ENCODE data around the gene CGB7. TPM values are rescaled to one million over a fixed set of nuclear protein-coding genes. Genes with fewer than 3 reads are reported as not detected.

Gene CGB7
- total RNA-seq, 3 donors from 2014 or later, result not detected

GRCh38 chr19:49016067-49016839 is 41.3 kb downstream of the CGB7 start:
- Histone ChIP-seq H3K4me1 (ENCODE audit: low read depth) (peaks cover 12% of the 10 kb centered on the region), H3K36me3 (ENCODE audit: low read depth) (no peaks in the 10 kb centered on the region), H3K9me3 (no peaks in the 10 kb centered on the region), H3K4me3 (no peak overlapping the region)
- ATAC-seq (no peak), DNase-seq (no peak)
- no peak for TF ChIP-seq CTCF (IDR thresholded peaks at IDR 0.05)
- intact Hi-C loops (cut with DNase I, micrococcal nuclease), result no loop called here

GRCh38 chr19:49014870-49015255 is 42.7 kb downstream of the CGB7 start:
- DNase-seq (no peak), ATAC-seq (no peak)
- TF ChIP-seq CTCF (IDR thresholded peaks at IDR 0.05), result no peak
- intact Hi-C loops (cut with DNase I, micrococcal nuclease), result no loop called here
- Histone ChIP-seq H3K36me3 (ENCODE audit: low read depth) (no peaks in the 10 kb centered on the region), H3K9me3 (no peaks in the 10 kb centered on the region), H3K4me3 (no peak overlapping the region), H3K4me1 (ENCODE audit: low read depth) (peaks cover 12% of the 10 kb centered on the region)

- DNase-seq (no peak), ATAC-seq (no peak)
- TF ChIP-seq CTCF (IDR thresholded peaks at IDR 0.05), result no peak
- Histone ChIP-seq H3K4me3 (no peak overlapping the region), H3K36me3 (ENCODE audit: low read depth) (no peaks in the 10 kb centered on the region), H3K9me3 (no peaks in the 10 kb centered on the region), H3K4me1 (ENCODE audit: low read depth) (peaks cover 12% of the 10 kb centered on the region)
- intact Hi-C loops (cut with DNase I, micrococcal nuclease), result no loop called here
Observed at GRCh38 chr19:49014123-49014869, 43.3 kb downstream of the CGB7 start.

- no peak for TF ChIP-seq CTCF (IDR thresholded peaks at IDR 0.05)
- H3K36me3 ChIP-seq (ENCODE audit: low read depth), result peaks cover 6% of the 10 kb centered on the region
- ATAC-seq, result no peak
Observed at GRCh38 chr19:49011194-49011593, 46.4 kb downstream of the CGB7 start.

GRCh38 chr19:49010453-49010852 is 47.1 kb downstream of the CGB7 start:
- peaks cover 6% of the 10 kb centered on the region for H3K36me3 ChIP-seq (ENCODE audit: low read depth)
- no peaks in the 10 kb centered on the region for H3K9me3 ChIP-seq
- no peak for DNase-seq
- no peak for TF ChIP-seq CTCF (IDR thresholded peaks at IDR 0.05)
- H3K4me3 ChIP-seq, result no peak overlapping the region
- no peaks in the 10 kb centered on the region for H3K4me1 ChIP-seq (ENCODE audit: low read depth)
- intact Hi-C loops (cut with DNase I, micrococcal nuclease), result no loop called here
- ATAC-seq, result no peak

More at GRCh38 chr19:49011194-49011593, 46.4 kb downstream of the CGB7 start:
- no peaks in the 10 kb centered on the region for H3K4me1 ChIP-seq (ENCODE audit: low read depth)
- H3K4me3 ChIP-seq, result no peak overlapping the region
- intact Hi-C loops (cut with DNase I, micrococcal nuclease), result no loop called here
- no peak for DNase-seq
- no peaks in the 10 kb centered on the region for H3K9me3 ChIP-seq
